Breast epithelium (tissue), 3 donors: ENCODE results near the gene ADCY7.

ENCODE experiments used
- POLR2A ChIP-seq: fragments of 450-650 bp; IDR thresholded peaks from one replicate; pipeline ENCODE4 v1.6.1; 2016; ENCODE audit warnings: antibody characterized with exemption, mild to moderate bottlenecking, moderate library complexity
- POLR2AphosphoS5 ChIP-seq, 3 donors: sonication (generic); formaldehyde crosslinking; IDR thresholded peaks; one replicate each; pipeline ENCODE4 v1.6.1; 2017; ENCODE audit warnings: antibody characterized with exemption in 3 of 3

- no peak for TF ChIP-seq POLR2A
- TF ChIP-seq POLR2AphosphoS5 (IDR thresholded peaks at IDR 0.05) = no peak
These were observed 31.7 kb downstream of the ADCY7 start for GRCh38 chr16:50298075-50298460.
